H4 (cell line): ENCODE results near the gene AGPAT4. TPM values are rescaled to one million over a fixed set of nuclear protein-coding genes. Genes with fewer than 3 reads are reported as not detected.

Experiments
- DNase-seq: peaks from one replicate; pipeline ENCODE4 v3.0.0-alpha.2; 2015; ENCODE audit warnings: low spot score
- total RNA-seq: library from RNA; depleted of rRNA; stranded (reverse); fragments of >200 nt; shearing (Covaris generic); gene quantifications from 2 replicates; pipeline ENCODE4 v1.2.3, GENCODE V29; 2014

Gene AGPAT4
- total RNA-seq, 1 experiment from 2014 or later, result 3.9 TPM

GRCh38 chr6:161110028-161110779 lies 163.7 kb downstream of the AGPAT4 start:
- no peak for DNase-seq

GRCh38 chr6:161109366-161109765 lies 164.5 kb downstream of the AGPAT4 start:
- DNase-seq, result no peak

GRCh38 chr6:161108916-161109315 lies 164.9 kb downstream of the AGPAT4 start:
- no peak for DNase-seq

- DNase-seq, result no peak
Measured at GRCh38 chr6:161107779-161108730, 165.8 kb downstream of the AGPAT4 start.

- DNase-seq, result no peak
Measured at GRCh38 chr6:161105408-161105807, 168.5 kb downstream of the AGPAT4 start.

GRCh38 chr6:161104966-161105365 lies 168.9 kb downstream of the AGPAT4 start:
- DNase-seq, result no peak

GRCh38 chr6:161103475-161103874 lies 170.4 kb downstream of the AGPAT4 start:
- DNase-seq, result no peak

- no peak for DNase-seq
Measured at GRCh38 chr6:161101517-161101916, 172.3 kb downstream of the AGPAT4 start.

- DNase-seq, result no peak
Measured at GRCh38 chr6:161100072-161100471, 173.8 kb downstream of the AGPAT4 start.

GRCh38 chr6:161095916-161096315 lies 177.9 kb downstream of the AGPAT4 start:
- no peak for DNase-seq

GRCh38 chr6:161094955-161095354 lies 178.9 kb downstream of the AGPAT4 start:
- no peak for DNase-seq

GRCh38 chr6:161091972-161092701 lies 181.7 kb downstream of the AGPAT4 start:
- no peak for DNase-seq

GRCh38 chr6:161091151-161091550 lies 182.7 kb downstream of the AGPAT4 start:
- DNase-seq, result no peak

- no peak for DNase-seq
Measured at GRCh38 chr6:161088676-161089328, 185.1 kb downstream of the AGPAT4 start.

- no peak for DNase-seq
Measured at GRCh38 chr6:161085246-161085645, 188.6 kb downstream of the AGPAT4 start.

- DNase-seq, result no peak
Measured at GRCh38 chr6:161082215-161082614, 191.6 kb downstream of the AGPAT4 start.

GRCh38 chr6:161080263-161080970 lies 193.4 kb downstream of the AGPAT4 start:
- DNase-seq, result no peak
